Prostate gland (tissue), 2 donors: Measurements from ENCODE around the gene B3GALT6. TPM values are rescaled to one million over a fixed set of nuclear protein-coding genes. Genes with fewer than 3 reads are reported as not detected.

Experiments
- DNase-seq: peaks from one replicate; pipeline ENCODE4 v3.0.0-alpha.2; 2019; ENCODE audit warnings: low spot score
- H3K27ac ChIP-seq, 2 donors: fragments of 200-600 bp; sonication (generic); 2 replicates each; pipeline ENCODE4 v1.5.1; 2017 to 2019
- H3K27me3 ChIP-seq: fragments of 200-600 bp; sonication (generic); replicated peaks from 2 replicates; pipeline ENCODE4 v1.5.1; 2019; ENCODE audit not compliant: insufficient read depth
- H3K36me3 ChIP-seq, 2 donors: fragments of 200-600 bp; sonication (generic); 1 replicate in 1 of 2; 2 replicates in 1 of 2; pipeline versions ENCODE4 v1.5.1 to v1.8.1; 2017 to 2019
- H3K4me1 ChIP-seq: fragments of 200-600 bp; sonication (generic); replicated peaks from 2 replicates; pipeline ENCODE4 v1.5.1; 2019
- H3K4me3 ChIP-seq, 2 donors: fragments of 200-600 bp; sonication (generic); 2 replicates each; pipeline ENCODE4 v1.5.1; 2017 to 2019
- H3K9me3 ChIP-seq: fragments of 200-600 bp; sonication (generic); 2 replicates; pipeline ENCODE4 v1.5.1; 2017
- CTCF ChIP-seq, 4 experiments: fragments of 200-600 bp in 2 of 4; fragments of 450-650 bp in 2 of 4; sonication (generic) in 2 of 4; IDR thresholded peaks; 1 replicate in 3 of 4; 2 replicates in 1 of 4; pipeline ENCODE4 v1.5.1; 2016 to 2019; ENCODE audit warnings: antibody characterized with exemption in 4 of 4, mild to moderate bottlenecking in 2 of 4, moderate library complexity in 2 of 4
- POLR2A ChIP-seq: fragments of 450-650 bp; IDR thresholded peaks from one replicate; pipeline ENCODE4 v1.6.1; 2016; ENCODE audit warnings: antibody characterized with exemption, mild to moderate bottlenecking
- POLR2AphosphoS5 ChIP-seq: sonication (generic); formaldehyde crosslinking; IDR thresholded peaks from one replicate; pipeline ENCODE4 v1.6.1; 2017; ENCODE audit warnings: antibody characterized with exemption
- WGBS: methylation state at CpG from one replicate; pipeline ENCODE4 v1.1.5; 2018; 5-methylcytosine and 5-hydroxymethylcytosine counted together
- intact Hi-C: fragments of 100-400 bp; cut with DNase I; formaldehyde crosslinking; loops from one replicate; pipeline ENCODE4 v1.14.2; 2022
- total RNA-seq, 2 donors: library from RNA; depleted of rRNA; stranded (reverse); fragments of >200 nt; gene quantifications; one replicate each; pipeline ENCODE4 v1.1.0, GENCODE V29; 2016

Gene B3GALT6
- total RNA-seq, 2 donors from 2014 or later, result 29.6 to 41.5 TPM

GRCh38 chr1:1203561-1204424, 28.2 kb upstream of the B3GALT6 start:
- Histone ChIP-seq H3K4me3 (no peak overlapping the region), H3K27ac (no peak overlapping the region), H3K9me3 (no peaks in the 10 kb centered on the region), H3K27me3 (no peaks in the 10 kb centered on the region), H3K36me3 (no peaks in the 10 kb centered on the region), H3K4me1 (peaks cover 4% of the 10 kb centered on the region)
- TF ChIP-seq POLR2A (no peak), CTCF (IDR thresholded peaks at IDR 0.05) (no peak), POLR2AphosphoS5 (no peak)
- DNase-seq, result no peak
- intact Hi-C loops, result no loop called here
- WGBS, result 89% methylated on average over 49 of the region's 49 CpGs

GRCh38 chr1:1204425-1204920, 27.6 kb upstream of the B3GALT6 start:
- intact Hi-C loops, result no loop called here
- H3K27me3 ChIP-seq, result no peaks in the 10 kb centered on the region
- peaks cover 4% of the 10 kb centered on the region for H3K4me1 ChIP-seq

GRCh38 chr1:1204998-1205768, 26.9 kb upstream of the B3GALT6 start:
- TF ChIP-seq POLR2AphosphoS5 (no peak), CTCF (IDR thresholded peaks at IDR 0.05) (no peak), POLR2A (no peak)
- no peak for DNase-seq
- H3K4me3 ChIP-seq, result no peak overlapping the region
- WGBS, result 88% methylated on average over 7 of the region's 19 CpGs
- peaks cover 4% of the 10 kb centered on the region for H3K4me1 ChIP-seq
- H3K36me3 ChIP-seq, result no peaks in the 10 kb centered on the region
- no peaks in the 10 kb centered on the region for H3K9me3 ChIP-seq
- intact Hi-C loops, result no loop called here
- H3K27me3 ChIP-seq, result no peaks in the 10 kb centered on the region
- H3K27ac ChIP-seq, result no peak overlapping the region

More at GRCh38 chr1:1204425-1204920, 27.6 kb upstream of the B3GALT6 start:
- 96% methylated on average over 8 of the region's 8 CpGs for WGBS
- no peak for DNase-seq
- Histone ChIP-seq H3K9me3 (no peaks in the 10 kb centered on the region), H3K4me3 (no peak overlapping the region), H3K27ac (no peak overlapping the region), H3K36me3 (no peaks in the 10 kb centered on the region)
- TF ChIP-seq POLR2A, result no peak
- TF ChIP-seq POLR2AphosphoS5, result no peak
- TF ChIP-seq CTCF (IDR thresholded peaks at IDR 0.05), result no peak

GRCh38 chr1:1205769-1206375, 26.2 kb upstream of the B3GALT6 start:
- 29% methylated on average over 28 of the region's 31 CpGs for WGBS
- no peak for DNase-seq
- intact Hi-C loops, result no loop called here
- H3K27ac ChIP-seq, result no peak overlapping the region
- no peaks in the 10 kb centered on the region for H3K9me3 ChIP-seq
- peak overlapping the region; percentile 5 to 23 for H3K4me3 ChIP-seq
- TF ChIP-seq POLR2A (no peak), CTCF (IDR thresholded peaks at IDR 0.05) (no peak), POLR2AphosphoS5 (no peak)
- no peaks in the 10 kb centered on the region for H3K27me3 ChIP-seq
- peaks cover 4% of the 10 kb centered on the region for H3K4me1 ChIP-seq
- no peaks in the 10 kb centered on the region for H3K36me3 ChIP-seq
